Measurements from ENCODE around the gene DAZAP1.

The DAZAP1 gene

DNA sequence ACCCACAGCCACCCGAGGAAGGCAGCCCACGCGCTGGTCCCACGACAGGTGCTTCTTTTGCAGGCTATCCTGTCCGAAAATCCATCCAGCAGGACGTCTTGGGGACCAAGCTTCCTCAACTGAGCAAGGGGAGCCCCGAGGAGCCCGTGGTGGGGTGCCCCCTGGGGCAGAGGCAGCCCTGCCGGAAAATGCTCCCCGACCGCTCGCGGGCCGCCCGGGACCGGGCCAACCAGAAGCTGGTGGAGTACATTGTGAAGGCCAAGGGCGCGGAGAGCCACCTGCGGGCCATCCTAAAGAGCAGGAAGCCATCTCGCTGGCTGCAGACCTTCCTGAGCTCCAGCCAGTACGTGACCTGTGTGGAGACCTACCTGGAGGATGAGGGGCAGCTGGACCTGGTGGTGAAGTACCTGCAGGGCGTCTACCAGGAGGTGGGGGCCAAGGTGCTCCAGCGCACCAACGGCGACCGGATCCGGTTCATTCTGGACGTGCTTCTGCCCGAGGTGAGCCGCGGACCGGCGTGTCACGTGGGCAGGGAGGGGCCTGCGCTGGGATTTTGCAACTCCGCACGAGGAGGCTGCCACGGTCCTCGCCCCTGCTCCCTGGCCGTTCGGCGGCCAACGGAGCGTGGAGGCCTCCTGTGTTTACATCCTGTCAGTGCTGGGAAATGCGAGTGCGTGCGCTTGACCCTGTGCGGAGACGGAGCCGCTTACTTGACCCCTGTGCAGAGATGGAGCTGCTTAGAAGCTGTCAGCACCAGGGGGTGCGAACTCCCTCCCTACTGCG, 36.6 kb upstream of the DAZAP1 start:
- no peak for TF ChIP-seq CTCF (IDR thresholded peaks at IDR 0.05; ENCODE audit: extremely low read depth, insufficient read depth, missing control alignments)
- DNase-seq (ENCODE audit: low spot score) = no peak
- in situ Hi-C loops (cut with MboI; ENCODE audit: low pct_unique_long_range_greater_than_20kb, low sequenced_read_pairs, unreplicated experiment) = no loop called here

DNA sequence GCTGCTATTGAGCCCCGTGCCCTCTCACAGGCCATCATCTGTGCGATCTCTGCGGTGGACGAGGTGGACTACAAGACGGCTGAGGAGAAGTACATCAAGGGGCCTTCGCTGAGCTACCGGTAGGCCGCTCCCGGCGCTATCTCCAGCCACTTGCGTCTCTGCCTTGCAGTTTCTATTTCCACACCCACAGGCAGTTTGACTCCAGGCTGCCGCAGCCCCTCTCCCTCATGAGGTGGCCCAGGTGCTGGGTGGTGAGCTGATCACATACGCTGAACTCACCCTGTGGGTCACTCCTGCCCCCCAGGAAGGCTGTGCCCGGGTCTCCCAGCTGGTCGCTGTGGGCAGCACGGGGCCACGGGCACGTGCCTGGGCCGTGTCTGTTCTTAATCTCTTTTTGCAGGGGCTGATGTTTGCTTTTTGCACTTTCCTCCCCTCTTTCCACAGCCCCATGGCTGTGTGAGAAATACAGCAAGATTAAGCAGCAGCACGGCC, 34.3 kb upstream of the DAZAP1 start:
- in situ Hi-C loops (cut with MboI; ENCODE audit: low pct_unique_long_range_greater_than_20kb, low sequenced_read_pairs, unreplicated experiment) = no loop called here
- TF ChIP-seq CTCF (IDR thresholded peaks at IDR 0.05; ENCODE audit: extremely low read depth, insufficient read depth, missing control alignments) = no peak
- no peak for DNase-seq (ENCODE audit: low spot score)

DNA sequence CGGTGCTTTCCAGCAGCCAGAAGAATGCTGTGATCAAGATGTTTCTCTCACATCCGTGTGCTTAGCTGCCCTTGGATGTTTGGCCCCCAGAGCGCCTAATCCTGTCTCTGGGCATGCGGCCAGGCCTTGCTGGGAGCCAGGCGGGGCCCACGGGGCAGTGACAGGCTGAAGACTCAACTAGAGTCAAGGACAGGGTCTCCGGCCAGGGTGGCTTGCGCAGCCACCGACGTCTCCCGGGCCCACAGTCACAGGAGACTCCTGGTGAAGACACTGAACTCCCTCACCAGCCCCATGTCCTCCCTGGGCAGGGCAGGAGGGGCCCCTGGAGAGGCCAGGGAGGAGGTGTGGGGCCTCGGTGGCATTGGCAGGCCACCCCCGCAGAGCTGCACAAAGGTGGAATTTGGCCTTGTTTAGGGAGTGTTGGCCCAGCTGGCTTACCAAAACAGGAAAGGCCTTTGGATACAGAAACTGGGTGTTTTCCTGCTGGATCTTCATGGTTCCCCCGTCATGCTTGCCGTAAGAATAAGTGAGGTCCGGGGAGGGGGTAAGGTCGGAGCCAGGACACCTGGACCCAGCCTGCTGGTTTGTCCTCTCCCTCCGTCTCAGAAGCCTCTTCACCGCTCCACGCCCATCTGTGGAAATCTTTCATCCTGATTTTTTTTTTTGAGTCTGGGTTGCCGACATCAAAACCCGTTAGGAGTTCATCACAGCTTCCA, 33.7 kb upstream of the DAZAP1 start:
- DNase-seq (ENCODE audit: low spot score) = no peak
- TF ChIP-seq CTCF (IDR thresholded peaks at IDR 0.05; ENCODE audit: extremely low read depth, insufficient read depth, missing control alignments) = no peak
- in situ Hi-C loops (cut with MboI; ENCODE audit: low pct_unique_long_range_greater_than_20kb, low sequenced_read_pairs, unreplicated experiment) = no loop called here

DNA sequence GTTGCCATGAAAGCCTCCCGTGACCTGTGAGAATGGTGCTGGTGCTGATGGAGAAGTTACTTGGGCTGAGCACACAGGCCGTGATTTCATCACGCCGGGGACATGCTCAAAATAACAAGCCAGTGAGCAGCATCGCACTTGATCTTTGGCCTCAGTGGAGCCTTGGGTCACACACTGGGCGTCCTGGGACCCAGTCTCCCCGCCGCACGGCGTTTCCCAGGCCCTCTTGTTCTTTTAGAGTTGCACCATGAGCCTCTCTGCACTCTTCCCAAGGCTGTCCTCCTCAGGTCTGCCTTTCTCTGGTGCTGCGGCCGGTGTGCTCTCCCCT, 33.2 kb upstream of the DAZAP1 start:
- DNase-seq (ENCODE audit: low spot score) = no peak
- TF ChIP-seq CTCF (IDR thresholded peaks at IDR 0.05; ENCODE audit: extremely low read depth, insufficient read depth, missing control alignments) = no peak
- in situ Hi-C loops (cut with MboI; ENCODE audit: low pct_unique_long_range_greater_than_20kb, low sequenced_read_pairs, unreplicated experiment) = no loop called here

- in situ Hi-C loops (cut with MboI; ENCODE audit: low pct_unique_long_range_greater_than_20kb, low sequenced_read_pairs, unreplicated experiment) = loop anchor here (25.0 kb wide), 1 partner anchor 89 kb away; the partner anchor contains the start of genes EFNA2 and FAM174C
- DNase-seq (ENCODE audit: low spot score) = no peak
- no peak for TF ChIP-seq CTCF (IDR thresholded peaks at IDR 0.05; ENCODE audit: extremely low read depth, insufficient read depth, missing control alignments)
Measured at GRCh38 chr19:1376415-1376805, 31.0 kb upstream of the DAZAP1 start.

- in situ Hi-C loops (cut with MboI; ENCODE audit: low pct_unique_long_range_greater_than_20kb, low sequenced_read_pairs, unreplicated experiment) = loop anchor here (25.0 kb wide), 1 partner anchor 90 kb away; the partner anchor contains the start of genes EFNA2 and FAM174C
- no peak for DNase-seq (ENCODE audit: low spot score)
- TF ChIP-seq CTCF (IDR thresholded peaks at IDR 0.05; ENCODE audit: extremely low read depth, insufficient read depth, missing control alignments) = no peak
Measured at GRCh38 chr19:1377176-1377964, 30.0 kb upstream of the DAZAP1 start.

Data from GM13977 (cell line).